SK-N-SH (cell line): ENCODE data around the gene ALDH1L1.

Experiments
- CTCF ChIP-seq: fragments of 200-600 bp; sonication (generic); IDR thresholded peaks from 2 replicates; pipeline ENCODE4 v1.6.1; 2017; ENCODE audit warnings: antibody characterized with exemption, mild to moderate bottlenecking, moderate library complexity
- FOXJ3 ChIP-seq: sonication (generic); formaldehyde crosslinking; IDR thresholded peaks from 2 replicates; pipeline ENCODE4 v1.5.1; 2020; ENCODE audit warnings: mild to moderate bottlenecking, missing genetic modification reagents
- FOXM1 ChIP-seq: IDR thresholded peaks from 2 replicates; pipeline ENCODE4 v1.4.0; 2012; ENCODE audit warnings: low read depth, mild to moderate bottlenecking
- JUND ChIP-seq: IDR thresholded peaks from 2 replicates; pipeline ENCODE4 v1.4.0; 2012
- MAX ChIP-seq: IDR thresholded peaks from 2 replicates; pipeline ENCODE4 v1.4.0; 2012; ENCODE audit warnings: low read depth
- MXI1 ChIP-seq: IDR thresholded peaks from 2 replicates; pipeline ENCODE4 v1.6.1; 2012; ENCODE audit warnings: mild to moderate bottlenecking, low read depth, low read length, improper control_type of control experiment
- POLR2AphosphoS5 ChIP-seq: IDR thresholded peaks from 2 replicates; pipeline ENCODE4 v1.6.1; 2012; ENCODE audit warnings: low read depth, low read length
- RAD21 ChIP-seq: IDR thresholded peaks from 2 replicates; pipeline ENCODE4 v1.6.1; 2012; ENCODE audit warnings: mild to moderate bottlenecking, low read length
- RFX5 ChIP-seq: IDR thresholded peaks from 2 replicates; pipeline ENCODE4 v1.6.1; 2012; ENCODE audit warnings: mild to moderate bottlenecking, improper control_type of control experiment, low read length
- SMC3 ChIP-seq: IDR thresholded peaks from 2 replicates; pipeline ENCODE4 v1.6.1; 2012; ENCODE audit warnings: low read depth, low read length, improper control_type of control experiment
- TCF12 ChIP-seq: IDR thresholded peaks from 2 replicates; pipeline ENCODE4 v1.4.0; 2012
- YY1 ChIP-seq: IDR thresholded peaks from 2 replicates; pipeline ENCODE4 v1.4.0; 2012; ENCODE audit warnings: low read depth, mild to moderate bottlenecking
- TF ChIP-seq, protein P1 (sequence below): IDR thresholded peaks from 2 replicates; pipeline ENCODE4 v1.6.1; 2012; ENCODE audit warnings: mild to moderate bottlenecking, low read depth, low read length, moderate library complexity
- TF ChIP-seq, protein P2 (sequence below): IDR thresholded peaks from 2 replicates; pipeline ENCODE4; 2012

GRCh38 chr3:126116526-126116925, 63.9 kb downstream of the ALDH1L1 start:
- TF ChIP-seq CTCF (no peak), MAX (no peak), YY1 (no peak), FOXM1 (no peak), SMC3 (no peak), POLR2AphosphoS5 (no peak), MXI1 (no peak), TCF12 (no peak), RFX5 (no peak), FOXJ3 (CRISPR knock-in tag) (no peak), RAD21 (no peak), JUND (no peak)
- TF ChIP-seq, protein P1, sequence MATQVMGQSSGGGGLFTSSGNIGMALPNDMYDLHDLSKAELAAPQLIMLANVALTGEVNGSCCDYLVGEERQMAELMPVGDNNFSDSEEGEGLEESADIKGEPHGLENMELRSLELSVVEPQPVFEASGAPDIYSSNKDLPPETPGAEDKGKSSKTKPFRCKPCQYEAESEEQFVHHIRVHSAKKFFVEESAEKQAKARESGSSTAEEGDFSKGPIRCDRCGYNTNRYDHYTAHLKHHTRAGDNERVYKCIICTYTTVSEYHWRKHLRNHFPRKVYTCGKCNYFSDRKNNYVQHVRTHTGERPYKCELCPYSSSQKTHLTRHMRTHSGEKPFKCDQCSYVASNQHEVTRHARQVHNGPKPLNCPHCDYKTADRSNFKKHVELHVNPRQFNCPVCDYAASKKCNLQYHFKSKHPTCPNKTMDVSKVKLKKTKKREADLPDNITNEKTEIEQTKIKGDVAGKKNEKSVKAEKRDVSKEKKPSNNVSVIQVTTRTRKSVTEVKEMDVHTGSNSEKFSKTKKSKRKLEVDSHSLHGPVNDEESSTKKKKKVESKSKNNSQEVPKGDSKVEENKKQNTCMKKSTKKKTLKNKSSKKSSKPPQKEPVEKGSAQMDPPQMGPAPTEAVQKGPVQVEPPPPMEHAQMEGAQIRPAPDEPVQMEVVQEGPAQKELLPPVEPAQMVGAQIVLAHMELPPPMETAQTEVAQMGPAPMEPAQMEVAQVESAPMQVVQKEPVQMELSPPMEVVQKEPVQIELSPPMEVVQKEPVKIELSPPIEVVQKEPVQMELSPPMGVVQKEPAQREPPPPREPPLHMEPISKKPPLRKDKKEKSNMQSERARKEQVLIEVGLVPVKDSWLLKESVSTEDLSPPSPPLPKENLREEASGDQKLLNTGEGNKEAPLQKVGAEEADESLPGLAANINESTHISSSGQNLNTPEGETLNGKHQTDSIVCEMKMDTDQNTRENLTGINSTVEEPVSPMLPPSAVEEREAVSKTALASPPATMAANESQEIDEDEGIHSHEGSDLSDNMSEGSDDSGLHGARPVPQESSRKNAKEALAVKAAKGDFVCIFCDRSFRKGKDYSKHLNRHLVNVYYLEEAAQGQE = no peak
- TF ChIP-seq, protein P2, sequence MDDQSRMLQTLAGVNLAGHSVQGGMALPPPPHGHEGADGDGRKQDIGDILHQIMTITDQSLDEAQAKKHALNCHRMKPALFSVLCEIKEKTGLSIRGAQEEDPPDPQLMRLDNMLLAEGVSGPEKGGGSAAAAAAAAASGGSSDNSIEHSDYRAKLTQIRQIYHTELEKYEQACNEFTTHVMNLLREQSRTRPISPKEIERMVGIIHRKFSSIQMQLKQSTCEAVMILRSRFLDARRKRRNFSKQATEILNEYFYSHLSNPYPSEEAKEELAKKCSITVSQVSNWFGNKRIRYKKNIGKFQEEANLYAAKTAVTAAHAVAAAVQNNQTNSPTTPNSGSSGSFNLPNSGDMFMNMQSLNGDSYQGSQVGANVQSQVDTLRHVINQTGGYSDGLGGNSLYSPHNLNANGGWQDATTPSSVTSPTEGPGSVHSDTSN = no peak
